Measurements from ENCODE around the gene IL22.

IL22 gene

GRCh38 chr12:68291396-68292036 is 38.1 kb upstream of the IL22 start:
- H3K36me3 ChIP-seq = peaks cover 32% of the 10 kb centered on the region
- H3K4me3 ChIP-seq (ENCODE audit: low read depth in 1 of 2, low read length in 1 of 2) = no peak overlapping the region
- H3K9me3 ChIP-seq = no peaks in the 10 kb centered on the region
- no peak for TF ChIP-seq CTCF (IDR thresholded peaks at IDR 0.05)
- no peak overlapping the region for H3K27ac ChIP-seq
- no peaks in the 10 kb centered on the region for H3K27me3 ChIP-seq
- no peaks in the 10 kb centered on the region for H3K4me1 ChIP-seq (ENCODE audit: control insufficient read depth in 1 of 2, insufficient read depth in 1 of 2, low read depth in 1 of 2, low read length in 1 of 2)

GRCh38 chr12:68290126-68290525 is 36.7 kb upstream of the IL22 start:
- H3K4me3 ChIP-seq (ENCODE audit: low read depth in 1 of 2, low read length in 1 of 2) = no peak overlapping the region
- H3K9me3 ChIP-seq = no peaks in the 10 kb centered on the region
- TF ChIP-seq CTCF (IDR thresholded peaks at IDR 0.05) = no peak
- peaks cover 18% of the 10 kb centered on the region for H3K36me3 ChIP-seq
- H3K27me3 ChIP-seq = no peaks in the 10 kb centered on the region
- H3K4me1 ChIP-seq (ENCODE audit: control insufficient read depth in 1 of 2, insufficient read depth in 1 of 2, low read depth in 1 of 2, low read length in 1 of 2) = no peaks in the 10 kb centered on the region
- no peak overlapping the region for H3K27ac ChIP-seq

GRCh38 chr12:68287106-68287505 is 33.7 kb upstream of the IL22 start:
- Histone ChIP-seq H3K4me3 (ENCODE audit: low read depth in 1 of 2, low read length in 1 of 2) (no peak overlapping the region), H3K27me3 (no peaks in the 10 kb centered on the region), H3K36me3 (no peaks in the 10 kb centered on the region), H3K27ac (no peak overlapping the region), H3K9me3 (no peaks in the 10 kb centered on the region), H3K4me1 (ENCODE audit: control insufficient read depth in 1 of 2, insufficient read depth in 1 of 2, low read depth in 1 of 2, low read length in 1 of 2) (peaks cover 6 to 12% of the 10 kb centered on the region in 2 experiments)
- TF ChIP-seq CTCF (IDR thresholded peaks at IDR 0.05) = no peak

- peaks cover 9 to 15% of the 10 kb centered on the region in 2 experiments for H3K4me1 ChIP-seq (ENCODE audit: control insufficient read depth in 1 of 2, insufficient read depth in 1 of 2, low read depth in 1 of 2, low read length in 1 of 2)
- H3K4me3 ChIP-seq (ENCODE audit: low read depth in 1 of 2, low read length in 1 of 2) = no peak overlapping the region
- no peaks in the 10 kb centered on the region for H3K9me3 ChIP-seq
- H3K27me3 ChIP-seq = no peaks in the 10 kb centered on the region
- no peaks in the 10 kb centered on the region for H3K36me3 ChIP-seq
- no peak overlapping the region for H3K27ac ChIP-seq
- no peak for TF ChIP-seq CTCF (IDR thresholded peaks at IDR 0.05)
These were observed 33.0 kb upstream of the IL22 start for GRCh38 chr12:68286396-68286795.

- no peak for TF ChIP-seq CTCF (IDR thresholded peaks at IDR 0.05)
- Histone ChIP-seq H3K36me3 (no peaks in the 10 kb centered on the region), H3K4me3 (ENCODE audit: low read depth in 1 of 2, low read length in 1 of 2) (no peak overlapping the region), H3K9me3 (no peaks in the 10 kb centered on the region), H3K27me3 (no peaks in the 10 kb centered on the region), H3K4me1 (ENCODE audit: control insufficient read depth in 1 of 2, insufficient read depth in 1 of 2, low read depth in 1 of 2, low read length in 1 of 2) (peaks cover 18 to 21% of the 10 kb centered on the region in 2 experiments), H3K27ac (no peak overlapping the region)
These were observed 32.1 kb upstream of the IL22 start for GRCh38 chr12:68285541-68285940.

Measured in neutrophil (primary cell).